Keratinocyte (primary cell): ENCODE data around the gene RAB6C.
"Not testable (repeated sequence)": the region's sequence is repeated elsewhere in the genome, so short reads cannot be mapped to it uniquely, and the experiment has no call there.

Experiments used
- EZH2 ChIP-seq: IDR thresholded peaks from one replicate; pipeline ENCODE4 v1.6.1; 2012; ENCODE audit warnings: inconsistent platforms, mild to moderate bottlenecking, low read length, moderate library complexity
- TF ChIP-seq, protein P1 (sequence below), 3 experiments: IDR thresholded peaks in 1 of 3; conservative IDR thresholded peaks in 1 of 3; optimal IDR thresholded peaks in 1 of 3; 2 replicates in 2 of 3; 3 replicates in 1 of 3; pipeline versions ENCODE3 to v1.5.1; 2011; ENCODE audit warnings: low read length in 3 of 3, mild to moderate bottlenecking in 3 of 3, moderate library complexity in 2 of 3, control low read depth in 1 of 3, inconsistent platforms in 1 of 3; ENCODE audit not compliant: insufficient read depth in 2 of 3; ENCODE audit errors: extremely low read depth in 1 of 3

DNA sequence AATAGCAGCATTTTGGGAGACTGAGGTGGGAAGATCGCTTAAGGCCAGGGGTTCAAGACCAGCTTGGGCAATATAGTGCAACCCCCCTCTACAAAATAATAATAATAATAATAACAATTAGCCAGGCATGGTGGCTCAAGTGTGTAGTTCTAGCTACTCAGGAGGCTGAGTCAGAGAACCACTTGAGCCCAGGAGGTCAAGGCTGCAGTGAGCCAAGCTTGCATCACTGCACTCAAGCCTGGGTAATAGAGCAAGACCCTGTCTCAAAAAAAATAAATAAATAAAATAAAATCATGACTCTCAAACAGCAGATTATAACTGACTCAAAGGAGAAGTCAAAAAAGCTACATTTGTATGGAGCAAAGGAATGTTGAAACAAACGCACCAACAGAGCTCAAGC lies 31.8 kb upstream of the RAB6C start:
- TF ChIP-seq, protein P1, sequence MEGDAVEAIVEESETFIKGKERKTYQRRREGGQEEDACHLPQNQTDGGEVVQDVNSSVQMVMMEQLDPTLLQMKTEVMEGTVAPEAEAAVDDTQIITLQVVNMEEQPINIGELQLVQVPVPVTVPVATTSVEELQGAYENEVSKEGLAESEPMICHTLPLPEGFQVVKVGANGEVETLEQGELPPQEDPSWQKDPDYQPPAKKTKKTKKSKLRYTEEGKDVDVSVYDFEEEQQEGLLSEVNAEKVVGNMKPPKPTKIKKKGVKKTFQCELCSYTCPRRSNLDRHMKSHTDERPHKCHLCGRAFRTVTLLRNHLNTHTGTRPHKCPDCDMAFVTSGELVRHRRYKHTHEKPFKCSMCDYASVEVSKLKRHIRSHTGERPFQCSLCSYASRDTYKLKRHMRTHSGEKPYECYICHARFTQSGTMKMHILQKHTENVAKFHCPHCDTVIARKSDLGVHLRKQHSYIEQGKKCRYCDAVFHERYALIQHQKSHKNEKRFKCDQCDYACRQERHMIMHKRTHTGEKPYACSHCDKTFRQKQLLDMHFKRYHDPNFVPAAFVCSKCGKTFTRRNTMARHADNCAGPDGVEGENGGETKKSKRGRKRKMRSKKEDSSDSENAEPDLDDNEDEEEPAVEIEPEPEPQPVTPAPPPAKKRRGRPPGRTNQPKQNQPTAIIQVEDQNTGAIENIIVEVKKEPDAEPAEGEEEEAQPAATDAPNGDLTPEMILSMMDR (optimal IDR thresholded peaks at IDR 0.05 in 1 of 3, IDR thresholded peaks at IDR 0.05 in 1 of 3, conservative IDR thresholded peaks at IDR 0.05 in 1 of 3; ENCODE audit: extremely low read depth in 1 of 3, insufficient read depth in 2 of 3, low read length in 3 of 3): not testable (repeated sequence)
- not testable (repeated sequence) for TF ChIP-seq EZH2
